ENCODE results near the gene WFDC1.
A peak's percentile ranks its signal among the peaks of the same experiment; 100 is the strongest.

WFDC1 gene

GRCh38 chr16:84356591-84357116 is 62.0 kb downstream of the WFDC1 start:
- no peak overlapping the region for H3K9ac ChIP-seq (ENCODE audit: low read length)
- H3K4me3 ChIP-seq (ENCODE audit: low read length) = no peak overlapping the region
- H3K36me3 ChIP-seq (ENCODE audit: control insufficient read depth, insufficient read depth, low read length) = no peaks in the 10 kb centered on the region
- no peaks in the 10 kb centered on the region for H3K27me3 ChIP-seq (ENCODE audit: control insufficient read depth, insufficient read depth, low read length)
- H3K27ac ChIP-seq (ENCODE audit: low read depth, low read length) = no peak overlapping the region
- H3K4me1 ChIP-seq (ENCODE audit: control insufficient read depth, insufficient read depth, low read length) = no peaks in the 10 kb centered on the region

DNA sequence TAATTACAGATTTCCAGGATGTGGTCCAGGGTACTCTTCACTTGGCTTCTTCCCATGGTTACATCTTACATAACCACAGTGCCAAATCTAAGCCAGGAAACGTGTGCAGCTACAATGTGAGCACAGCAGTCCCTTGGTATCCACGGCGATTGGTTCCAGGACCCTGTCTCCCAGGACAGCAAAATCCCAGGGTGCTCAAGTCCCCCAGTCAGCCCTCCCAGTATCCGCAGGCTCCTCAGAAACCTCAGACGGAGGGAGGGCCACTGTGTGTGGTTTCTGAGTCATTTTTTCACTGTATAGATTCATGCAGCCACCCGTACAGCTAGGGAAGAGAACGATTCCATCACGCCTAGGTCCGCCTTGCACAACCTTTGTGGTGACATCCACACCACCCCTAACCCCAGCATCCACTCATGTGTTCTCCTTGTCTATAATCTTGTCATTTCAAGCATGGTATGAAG is 62.5 kb downstream of the WFDC1 start:
- no peak overlapping the region for H3K4me3 ChIP-seq (ENCODE audit: low read length)
- H3K27me3 ChIP-seq (ENCODE audit: control insufficient read depth, insufficient read depth, low read length) = no peaks in the 10 kb centered on the region
- no peak overlapping the region for H3K9ac ChIP-seq (ENCODE audit: low read length)
- H3K27ac ChIP-seq (ENCODE audit: low read depth, low read length) = no peak overlapping the region
- no peaks in the 10 kb centered on the region for H3K36me3 ChIP-seq (ENCODE audit: control insufficient read depth, insufficient read depth, low read length)
- H3K4me1 ChIP-seq (ENCODE audit: control insufficient read depth, insufficient read depth, low read length) = no peaks in the 10 kb centered on the region

- no peak overlapping the region for H3K4me3 ChIP-seq (ENCODE audit: low read length)
- no peak overlapping the region for H3K9ac ChIP-seq (ENCODE audit: low read length)
- no peak overlapping the region for H3K27ac ChIP-seq (ENCODE audit: low read depth, low read length)
- H3K4me1 ChIP-seq (ENCODE audit: control insufficient read depth, insufficient read depth, low read length) = no peaks in the 10 kb centered on the region
- H3K36me3 ChIP-seq (ENCODE audit: control insufficient read depth, insufficient read depth, low read length) = no peaks in the 10 kb centered on the region
- no peaks in the 10 kb centered on the region for H3K27me3 ChIP-seq (ENCODE audit: control insufficient read depth, insufficient read depth, low read length)
Observed at GRCh38 chr16:84358601-84359295, 64.1 kb downstream of the WFDC1 start.

DNA sequence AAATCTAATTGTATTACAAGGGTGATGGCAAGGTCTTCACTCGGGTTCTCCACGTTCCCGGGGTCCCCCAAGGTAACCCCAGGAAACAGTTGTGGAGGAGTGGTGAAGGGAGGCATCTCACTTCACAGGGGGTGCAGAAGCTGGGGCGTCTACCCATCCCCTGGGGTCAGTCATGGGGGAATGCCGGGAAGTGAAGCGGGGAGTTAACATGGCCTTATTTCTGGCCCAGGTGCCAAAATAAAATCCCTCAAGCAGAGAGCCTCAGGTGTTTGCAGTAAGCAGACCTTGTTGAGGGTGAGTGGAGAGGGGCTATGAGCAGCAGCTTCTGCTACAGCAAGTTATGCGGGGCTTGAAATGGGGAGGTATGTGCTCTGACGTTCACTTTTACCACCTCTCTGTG is 64.6 kb downstream of the WFDC1 start:
- H3K4me1 ChIP-seq (ENCODE audit: control insufficient read depth, insufficient read depth, low read length) = no peaks in the 10 kb centered on the region
- H3K27me3 ChIP-seq (ENCODE audit: control insufficient read depth, insufficient read depth, low read length) = no peaks in the 10 kb centered on the region
- no peak overlapping the region for H3K4me3 ChIP-seq (ENCODE audit: low read length)
- no peak overlapping the region for H3K27ac ChIP-seq (ENCODE audit: low read depth, low read length)
- no peak overlapping the region for H3K9ac ChIP-seq (ENCODE audit: low read length)
- H3K36me3 ChIP-seq (ENCODE audit: control insufficient read depth, insufficient read depth, low read length) = no peaks in the 10 kb centered on the region

DNA sequence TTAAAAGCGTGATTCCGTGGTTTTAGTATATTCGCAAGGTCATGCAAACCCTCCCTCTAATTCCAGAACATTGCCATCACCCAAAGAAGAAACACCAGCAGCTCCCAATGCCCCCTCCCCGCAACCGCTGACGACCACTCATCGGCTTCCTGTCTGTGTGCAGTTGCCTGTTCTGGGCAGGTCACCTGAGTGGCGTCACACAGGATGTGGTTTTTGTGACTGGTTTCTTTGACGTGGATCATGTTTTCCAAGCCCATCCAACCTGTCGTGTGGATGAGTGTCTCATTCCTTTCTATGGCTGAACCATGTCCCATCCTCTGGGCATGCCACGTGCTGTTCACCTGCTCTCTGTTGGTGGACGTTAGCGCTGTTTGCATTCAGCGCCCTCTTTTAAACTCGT is 65.5 kb downstream of the WFDC1 start:
- Histone ChIP-seq H3K9ac (ENCODE audit: low read length) (no peak overlapping the region), H3K27ac (ENCODE audit: low read depth, low read length) (no peak overlapping the region), H3K27me3 (ENCODE audit: control insufficient read depth, insufficient read depth, low read length) (no peaks in the 10 kb centered on the region), H3K4me3 (ENCODE audit: low read length) (no peak overlapping the region), H3K36me3 (ENCODE audit: control insufficient read depth, insufficient read depth, low read length) (no peaks in the 10 kb centered on the region), H3K4me1 (ENCODE audit: control insufficient read depth, insufficient read depth, low read length) (no peaks in the 10 kb centered on the region)

- no peaks in the 10 kb centered on the region for H3K36me3 ChIP-seq (ENCODE audit: control insufficient read depth, insufficient read depth, low read length)
- H3K4me3 ChIP-seq (ENCODE audit: low read length) = no peak overlapping the region
- no peaks in the 10 kb centered on the region for H3K27me3 ChIP-seq (ENCODE audit: control insufficient read depth, insufficient read depth, low read length)
- H3K4me1 ChIP-seq (ENCODE audit: control insufficient read depth, insufficient read depth, low read length) = no peaks in the 10 kb centered on the region
- no peak overlapping the region for H3K9ac ChIP-seq (ENCODE audit: low read length)
- H3K27ac ChIP-seq (ENCODE audit: low read depth, low read length) = no peak overlapping the region
Observed at GRCh38 chr16:84360748-84361147, 66.1 kb downstream of the WFDC1 start.

DNA sequence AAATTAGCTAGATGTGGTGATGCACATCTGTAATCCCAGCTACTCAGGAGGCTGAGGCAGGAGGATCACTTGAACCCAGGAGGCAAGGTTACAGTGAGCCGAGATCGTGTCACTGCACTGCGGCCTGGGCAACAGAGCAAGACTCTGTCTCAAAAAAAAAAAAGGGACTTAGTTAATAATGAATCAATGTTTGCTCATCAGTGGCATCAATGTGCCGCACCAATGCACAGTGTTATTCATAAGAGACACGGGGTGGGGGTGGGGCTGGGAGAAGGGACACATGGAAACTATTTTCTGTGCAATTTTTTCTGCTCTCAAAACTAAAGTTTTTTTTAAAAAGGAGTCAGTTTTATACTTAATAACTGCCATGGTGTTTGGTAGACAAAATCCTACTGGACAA is 66.9 kb downstream of the WFDC1 start:
- Histone ChIP-seq H3K36me3 (ENCODE audit: control insufficient read depth, insufficient read depth, low read length) (no peaks in the 10 kb centered on the region), H3K9ac (ENCODE audit: low read length) (no peak overlapping the region), H3K4me3 (ENCODE audit: low read length) (no peak overlapping the region), H3K27ac (ENCODE audit: low read depth, low read length) (no peak overlapping the region), H3K4me1 (ENCODE audit: control insufficient read depth, insufficient read depth, low read length) (no peaks in the 10 kb centered on the region), H3K27me3 (ENCODE audit: control insufficient read depth, insufficient read depth, low read length) (no peaks in the 10 kb centered on the region)

DNA sequence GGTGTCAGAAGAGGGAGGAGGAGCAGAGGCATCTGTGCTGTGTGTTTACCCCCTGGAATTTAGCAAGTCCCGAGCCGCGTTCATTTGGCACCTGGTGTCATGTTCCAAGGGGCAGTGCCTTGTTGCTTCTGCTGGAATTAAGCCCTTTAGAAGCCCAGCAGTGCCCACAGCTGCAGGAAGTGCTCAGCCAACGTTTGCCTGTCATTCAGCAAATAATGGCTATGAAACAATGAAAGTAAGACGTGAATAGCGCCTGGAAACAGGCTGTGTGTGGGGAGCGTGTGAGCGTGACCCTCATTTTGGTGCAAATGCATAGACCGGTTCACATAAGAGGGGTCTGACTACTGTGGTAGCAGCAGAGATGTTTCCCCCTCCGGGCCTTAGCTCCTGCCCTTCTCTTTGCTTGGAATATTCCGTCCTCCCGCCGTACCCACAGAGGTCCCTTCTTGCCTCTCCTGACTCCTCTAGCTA is 67.8 kb downstream of the WFDC1 start:
- Histone ChIP-seq H3K9ac (ENCODE audit: low read length) (no peak overlapping the region), H3K4me3 (ENCODE audit: low read length) (no peak overlapping the region), H3K4me1 (ENCODE audit: control insufficient read depth, insufficient read depth, low read length) (no peaks in the 10 kb centered on the region), H3K27me3 (ENCODE audit: control insufficient read depth, insufficient read depth, low read length) (no peaks in the 10 kb centered on the region), H3K27ac (ENCODE audit: low read depth, low read length) (no peak overlapping the region), H3K36me3 (ENCODE audit: control insufficient read depth, insufficient read depth, low read length) (no peaks in the 10 kb centered on the region)

DNA sequence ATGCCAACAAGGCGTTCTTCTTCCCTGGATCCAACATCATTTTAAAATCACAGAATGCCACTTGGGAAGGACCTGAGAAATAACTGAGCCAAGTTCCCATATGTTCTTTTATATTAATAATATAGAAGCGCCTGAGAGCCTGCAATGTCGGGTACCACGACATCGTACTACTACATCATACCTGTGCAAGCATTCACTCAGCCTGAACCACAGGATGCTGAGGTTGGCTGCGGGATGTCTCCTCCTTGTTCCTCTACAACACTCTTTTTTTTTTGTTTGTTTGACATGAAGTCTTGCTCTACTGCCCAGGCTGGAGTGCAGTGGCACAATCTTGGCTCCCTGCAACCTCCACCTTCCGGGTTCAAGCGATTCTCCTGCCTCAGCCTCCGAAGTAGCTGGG is 71.5 kb downstream of the WFDC1 start:
- no peaks in the 10 kb centered on the region for H3K36me3 ChIP-seq (ENCODE audit: control insufficient read depth, insufficient read depth, low read length)
- no peak overlapping the region for H3K27ac ChIP-seq (ENCODE audit: low read depth, low read length)
- no peaks in the 10 kb centered on the region for H3K4me1 ChIP-seq (ENCODE audit: control insufficient read depth, insufficient read depth, low read length)
- H3K27me3 ChIP-seq (ENCODE audit: control insufficient read depth, insufficient read depth, low read length) = no peaks in the 10 kb centered on the region
- no peak overlapping the region for H3K9ac ChIP-seq (ENCODE audit: low read length)
- H3K4me3 ChIP-seq (ENCODE audit: low read length) = no peak overlapping the region

GRCh38 chr16:84367297-84367680 is 72.6 kb downstream of the WFDC1 start:
- H3K4me1 ChIP-seq (ENCODE audit: control insufficient read depth, insufficient read depth, low read length) = no peaks in the 10 kb centered on the region
- H3K27me3 ChIP-seq (ENCODE audit: control insufficient read depth, insufficient read depth, low read length) = no peaks in the 10 kb centered on the region
- no peak overlapping the region for H3K4me3 ChIP-seq (ENCODE audit: low read length)
- H3K9ac ChIP-seq (ENCODE audit: low read length) = no peak overlapping the region
- no peak overlapping the region for H3K27ac ChIP-seq (ENCODE audit: low read depth, low read length)
- H3K36me3 ChIP-seq (ENCODE audit: control insufficient read depth, insufficient read depth, low read length) = no peaks in the 10 kb centered on the region

- no peak overlapping the region for H3K27ac ChIP-seq (ENCODE audit: low read depth, low read length)
- H3K4me3 ChIP-seq (ENCODE audit: low read length) = peak overlapping the region; percentile 50
- H3K36me3 ChIP-seq (ENCODE audit: control insufficient read depth, insufficient read depth, low read length) = no peaks in the 10 kb centered on the region
- H3K9ac ChIP-seq (ENCODE audit: low read length) = no peak overlapping the region
- H3K27me3 ChIP-seq (ENCODE audit: control insufficient read depth, insufficient read depth, low read length) = no peaks in the 10 kb centered on the region
- no peaks in the 10 kb centered on the region for H3K4me1 ChIP-seq (ENCODE audit: control insufficient read depth, insufficient read depth, low read length)
Observed at GRCh38 chr16:84367750-84368307, 73.2 kb downstream of the WFDC1 start.

- H3K9ac ChIP-seq (ENCODE audit: low read length) = peak within 1 kb of the TSS; percentile 13
- peak within 1 kb of the TSS; percentile 58 for H3K4me3 ChIP-seq (ENCODE audit: low read length)
- no peaks in the 10 kb centered on the region for H3K36me3 ChIP-seq (ENCODE audit: control insufficient read depth, insufficient read depth, low read length)
- no peaks in the 10 kb centered on the region for H3K27me3 ChIP-seq (ENCODE audit: control insufficient read depth, insufficient read depth, low read length)
- no peaks in the 10 kb centered on the region for H3K4me1 ChIP-seq (ENCODE audit: control insufficient read depth, insufficient read depth, low read length)
- H3K27ac ChIP-seq (ENCODE audit: low read depth, low read length) = no peak within 1 kb of the TSS
Observed at GRCh38 chr16:84368308-84368996, 73.8 kb downstream of the WFDC1 start, which contains the start of gene ATP2C2. Gene ATP2C2, plus strand, starts transcription at chr16:84368538. Its CDS starts 78 bp downstream, at chr16:84368616.

Measured in rectal smooth muscle tissue (tissue), 1 donor.